Keratinocyte (primary cell): ENCODE measurements around the gene SELENOP. TPM values are rescaled to one million over a fixed set of nuclear protein-coding genes. Genes with fewer than 3 reads are reported as not detected.

Experiments
- DNase-seq: peaks from one replicate; pipeline ENCODE4 v3.0.0-alpha.2; 2011; ENCODE audit warnings: low read depth, missing footprints, low spot score
- FAIRE-seq: peaks from 2 replicates; lab custom pipeline; 2011; peaks lifted over from hg19 to GRCh38; lab: Jason Lieb, UNC
- H2AFZ ChIP-seq: 2 replicates; pipeline ENCODE4 v1.6.0; 2012; ENCODE audit warnings: low read length, control low read depth, inconsistent platforms; ENCODE audit not compliant: control insufficient read depth
- H3K27ac ChIP-seq: 2 replicates; pipeline ENCODE4 v1.5.1; 2011; ENCODE audit warnings: low read length; ENCODE audit not compliant: control insufficient read depth, insufficient read depth
- H3K27me3 ChIP-seq: 3 replicates; pipeline ENCODE4 v1.6.0; 2011; ENCODE audit warnings: low read length; ENCODE audit not compliant: control insufficient read depth, insufficient read depth; ENCODE audit errors: extremely low read depth
- H3K36me3 ChIP-seq, 2 experiments: 2 replicates in 1 of 2; 3 replicates in 1 of 2; pipeline ENCODE4 v1.5.1; 2011; ENCODE audit warnings: low read length in 2 of 2, mild to moderate bottlenecking in 1 of 2; ENCODE audit not compliant: control insufficient read depth in 2 of 2, insufficient read depth in 2 of 2; ENCODE audit errors: extremely low read depth in 1 of 2
- H3K4me1 ChIP-seq: 3 replicates; pipeline ENCODE4 v1.5.1; 2011; ENCODE audit warnings: low read length; ENCODE audit not compliant: control insufficient read depth, insufficient read depth; ENCODE audit errors: extremely low read depth
- H3K4me2 ChIP-seq: 3 replicates; pipeline ENCODE4 v1.6.0; 2011; ENCODE audit warnings: low read depth, low read length; ENCODE audit not compliant: control insufficient read depth, insufficient read depth; ENCODE audit errors: extremely low read depth
- H3K4me3 ChIP-seq, 3 experiments: fragments of 200-600 bp in 1 of 3; sonication (generic) in 1 of 3; 2 replicates in 2 of 3; 3 replicates in 1 of 3; pipeline ENCODE4 v1.5.1; 2011 to 2016; ENCODE audit warnings: low read length in 3 of 3, mild to moderate bottlenecking in 3 of 3, control low read depth in 2 of 3, inconsistent platforms in 1 of 3, low read depth in 1 of 3, mixed read lengths in 1 of 3, mixed run types in 1 of 3, moderate library complexity in 1 of 3; ENCODE audit not compliant: control insufficient read depth in 2 of 3, insufficient read depth in 2 of 3; ENCODE audit errors: extremely low read depth in 1 of 3
- H3K79me2 ChIP-seq: 2 replicates; pipeline ENCODE4 v1.6.0; 2012; ENCODE audit warnings: low read length; ENCODE audit not compliant: control insufficient read depth, insufficient read depth
- H3K9ac ChIP-seq: 3 replicates; pipeline ENCODE4 v1.6.0; 2011; ENCODE audit warnings: low read length; ENCODE audit not compliant: control insufficient read depth, insufficient read depth; ENCODE audit errors: extremely low read depth
- H3K9me1 ChIP-seq: 3 replicates; pipeline ENCODE4 v1.6.0; 2011; ENCODE audit warnings: low read length; ENCODE audit not compliant: control insufficient read depth, insufficient read depth; ENCODE audit errors: extremely low read depth
- H3K9me3 ChIP-seq: 2 replicates; pipeline ENCODE4 v1.5.1; 2012; ENCODE audit warnings: low read depth, low read length; ENCODE audit not compliant: control insufficient read depth
- H4K20me1 ChIP-seq: 3 replicates; pipeline ENCODE4 v1.6.0; 2011; ENCODE audit warnings: low read length; ENCODE audit not compliant: control insufficient read depth, insufficient read depth; ENCODE audit errors: extremely low read depth
- EZH2 ChIP-seq: IDR thresholded peaks from one replicate; pipeline ENCODE4 v1.6.1; 2012; ENCODE audit warnings: inconsistent platforms, mild to moderate bottlenecking, low read length, moderate library complexity
- dilution Hi-C: fragments of 300-500 bp; cut with MboI; formaldehyde crosslinking; loops from one replicate; pipeline ENCODE4 v1.7.0; 2020; ENCODE audit warnings: low sequenced_read_pairs; ENCODE audit not compliant: extremely low pct_ligation_motif_present
- polyA plus RNA-seq, 5 experiments: library from polyadenylated mRNA; depleted of rRNA in 3 of 5; stranded (reverse) in 3 of 5; stranded (forward) in 1 of 5; unstranded in 1 of 5; fragments of >200 nt; gene quantifications; 1 replicate in 1 of 5; 2 replicates in 3 of 5; 3 replicates in 1 of 5; pipeline versions ENCODE4 v1.2.1 to v1.2.3, GENCODE V29; 2011 to 2012; ENCODE audit warnings: missing spikeins in 2 of 5, low read depth in 1 of 5, low replicate concordance in 1 of 5
- TF ChIP-seq, protein P1 (sequence below), 3 experiments: IDR thresholded peaks in 1 of 3; conservative IDR thresholded peaks in 1 of 3; optimal IDR thresholded peaks in 1 of 3; 2 replicates in 2 of 3; 3 replicates in 1 of 3; pipeline versions ENCODE3 to v1.5.1; 2011; ENCODE audit warnings: low read length in 3 of 3, mild to moderate bottlenecking in 3 of 3, moderate library complexity in 2 of 3, control low read depth in 1 of 3, inconsistent platforms in 1 of 3; ENCODE audit not compliant: insufficient read depth in 2 of 3; ENCODE audit errors: extremely low read depth in 1 of 3

SELENOP gene
- polyA plus RNA-seq, 1 donor (not counting 4 experiments of a cell fraction or from before 2014, with no cell fraction given) = 10.4 TPM

DNA sequence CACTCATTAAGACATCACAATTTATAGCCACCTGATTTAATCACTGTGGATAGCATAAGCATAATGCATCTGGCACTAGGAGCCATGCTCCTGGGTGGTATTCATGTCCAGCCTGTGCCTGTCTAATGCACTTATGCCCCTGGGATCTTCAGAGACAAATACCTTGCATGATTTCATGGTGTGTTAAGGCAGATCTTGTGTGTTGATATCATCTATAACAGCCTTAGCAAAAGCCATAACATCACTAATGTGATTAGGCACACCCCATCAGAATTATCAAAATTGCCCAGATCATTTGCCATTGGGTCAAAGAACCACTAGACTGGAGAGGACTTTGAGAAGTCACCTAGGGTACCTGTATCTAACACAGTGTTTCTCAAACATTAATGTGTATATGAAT lies 43.7 kb upstream of the SELENOP start:
- Histone ChIP-seq H3K36me3 (no peaks in the 10 kb centered on the region), H2AFZ (no peak overlapping the region), H3K9me3 (no peaks in the 10 kb centered on the region), H3K27ac (no peak overlapping the region), H3K4me2 (no peak overlapping the region), H3K79me2 (no peaks in the 10 kb centered on the region), H3K4me3 (no peak overlapping the region), H4K20me1 (no peaks in the 10 kb centered on the region), H3K9ac (no peak overlapping the region), H3K4me1 (peaks cover 2% of the 10 kb centered on the region), H3K27me3 (no peaks in the 10 kb centered on the region), H3K9me1 (no peaks in the 10 kb centered on the region)
- FAIRE-seq (no peak), DNase-seq (no peak)
- dilution Hi-C loops = no loop called here
- TF ChIP-seq, protein P1, sequence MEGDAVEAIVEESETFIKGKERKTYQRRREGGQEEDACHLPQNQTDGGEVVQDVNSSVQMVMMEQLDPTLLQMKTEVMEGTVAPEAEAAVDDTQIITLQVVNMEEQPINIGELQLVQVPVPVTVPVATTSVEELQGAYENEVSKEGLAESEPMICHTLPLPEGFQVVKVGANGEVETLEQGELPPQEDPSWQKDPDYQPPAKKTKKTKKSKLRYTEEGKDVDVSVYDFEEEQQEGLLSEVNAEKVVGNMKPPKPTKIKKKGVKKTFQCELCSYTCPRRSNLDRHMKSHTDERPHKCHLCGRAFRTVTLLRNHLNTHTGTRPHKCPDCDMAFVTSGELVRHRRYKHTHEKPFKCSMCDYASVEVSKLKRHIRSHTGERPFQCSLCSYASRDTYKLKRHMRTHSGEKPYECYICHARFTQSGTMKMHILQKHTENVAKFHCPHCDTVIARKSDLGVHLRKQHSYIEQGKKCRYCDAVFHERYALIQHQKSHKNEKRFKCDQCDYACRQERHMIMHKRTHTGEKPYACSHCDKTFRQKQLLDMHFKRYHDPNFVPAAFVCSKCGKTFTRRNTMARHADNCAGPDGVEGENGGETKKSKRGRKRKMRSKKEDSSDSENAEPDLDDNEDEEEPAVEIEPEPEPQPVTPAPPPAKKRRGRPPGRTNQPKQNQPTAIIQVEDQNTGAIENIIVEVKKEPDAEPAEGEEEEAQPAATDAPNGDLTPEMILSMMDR (optimal IDR thresholded peaks at IDR 0.05 in 1 of 3, IDR thresholded peaks at IDR 0.05 in 1 of 3, conservative IDR thresholded peaks at IDR 0.05 in 1 of 3; ENCODE audit: extremely low read depth in 1 of 3, insufficient read depth in 2 of 3, low read length in 3 of 3) = no peak
- TF ChIP-seq EZH2 = no peak

DNA sequence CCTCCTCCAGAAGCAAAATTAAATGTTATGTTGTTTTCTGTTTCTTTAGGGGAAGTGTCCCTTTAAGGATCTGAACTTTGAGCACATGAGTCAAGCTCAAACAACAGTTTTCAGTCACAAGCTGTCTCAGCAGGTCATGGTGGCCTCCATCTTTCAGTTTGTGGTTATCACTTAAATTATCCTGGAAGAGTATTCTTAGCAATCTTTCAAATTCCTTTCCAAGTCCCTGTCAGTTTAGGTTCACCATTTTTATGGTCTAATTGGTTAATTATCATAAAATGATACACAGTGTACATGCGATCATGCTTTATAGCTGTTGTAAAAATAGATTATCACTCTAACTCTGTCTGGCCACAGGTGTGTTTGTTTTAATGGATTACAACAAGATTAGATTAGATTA lies 43.1 kb upstream of the SELENOP start:
- H2AFZ ChIP-seq = no peak overlapping the region
- no peak for FAIRE-seq
- H3K27me3 ChIP-seq = no peaks in the 10 kb centered on the region

More for the DNA sequence above, 43.1 kb upstream of the SELENOP start:
- TF ChIP-seq, protein P1 (optimal IDR thresholded peaks at IDR 0.05 in 1 of 3, IDR thresholded peaks at IDR 0.05 in 1 of 3, conservative IDR thresholded peaks at IDR 0.05 in 1 of 3; ENCODE audit: extremely low read depth in 1 of 3, insufficient read depth in 2 of 3, low read length in 3 of 3) = no peak
- TF ChIP-seq EZH2 = no peak
- H4K20me1 ChIP-seq = no peaks in the 10 kb centered on the region
- H3K4me1 ChIP-seq = peaks cover 2% of the 10 kb centered on the region
- DNase-seq = no peak
- H3K9ac ChIP-seq = no peak overlapping the region
- no peaks in the 10 kb centered on the region for H3K79me2 ChIP-seq
- H3K9me1 ChIP-seq = no peaks in the 10 kb centered on the region
- dilution Hi-C loops = no loop called here
- H3K27ac ChIP-seq = no peak overlapping the region
- H3K36me3 ChIP-seq = no peaks in the 10 kb centered on the region
- no peak overlapping the region for H3K4me2 ChIP-seq
- H3K9me3 ChIP-seq = no peaks in the 10 kb centered on the region
- no peak overlapping the region for H3K4me3 ChIP-seq
